ENCODE data around the gene SIGMAR1. TPM values are rescaled to one million over a fixed set of nuclear protein-coding genes. Genes with fewer than 3 reads are reported as not detected.

The SIGMAR1 gene
- total RNA-seq, 1 donor from 2014 or later: 64.6 TPM

- Mint-ChIP-seq H3K4me3 (ENCODE audit: low read depth) (no peak within 1 kb of the TSS), H3K4me1 (ENCODE audit: low read depth) (peaks cover 4% of the 10 kb centered on the region), H3K27me3 (no peaks in the 10 kb centered on the region), H3K9me3 (ENCODE audit: low read depth) (no peaks in the 10 kb centered on the region), H3K27ac (no peak within 1 kb of the TSS), H3K36me3 (ENCODE audit: insufficient read depth) (no peaks in the 10 kb centered on the region)
- no peak for TF ChIP-seq CTCF (IDR thresholded peaks at IDR 0.05; ENCODE audit: unreplicated experiment)
- no peak for DNase-seq (ENCODE audit: low spot score, unreplicated experiment)
Measured at GRCh38 chr9:34662526-34663302, 25.1 kb upstream of the SIGMAR1 start, which contains the start of gene CCL27. CCL27 (minus strand) TSS chr9:34662657; CDS start chr9:34662633, 24 bp downstream.

GRCh38 chr9:34659592-34660253 is 22.1 kb upstream of the SIGMAR1 start:
- no peak for DNase-seq (ENCODE audit: low spot score, unreplicated experiment)
- Mint-ChIP-seq H3K9me3 (ENCODE audit: low read depth) (no peaks in the 10 kb centered on the region), H3K27ac (no peak overlapping the region), H3K36me3 (ENCODE audit: insufficient read depth) (no peaks in the 10 kb centered on the region), H3K4me1 (ENCODE audit: low read depth) (peaks cover 2% of the 10 kb centered on the region), H3K27me3 (no peaks in the 10 kb centered on the region), H3K4me3 (ENCODE audit: low read depth) (no peak overlapping the region)
- TF ChIP-seq CTCF (IDR thresholded peaks at IDR 0.05; ENCODE audit: unreplicated experiment): no peak

GRCh38 chr9:34658461-34658860 is 20.9 kb upstream of the SIGMAR1 start:
- no peak for TF ChIP-seq CTCF (IDR thresholded peaks at IDR 0.05; ENCODE audit: unreplicated experiment)
- Mint-ChIP-seq H3K4me1 (ENCODE audit: low read depth) (peaks cover 6% of the 10 kb centered on the region), H3K9me3 (ENCODE audit: low read depth) (no peaks in the 10 kb centered on the region), H3K27ac (no peak overlapping the region), H3K36me3 (ENCODE audit: insufficient read depth) (no peaks in the 10 kb centered on the region), H3K27me3 (no peaks in the 10 kb centered on the region), H3K4me3 (ENCODE audit: low read depth) (no peak overlapping the region)
- DNase-seq (ENCODE audit: low spot score, unreplicated experiment): no peak

GRCh38 chr9:34656992-34657391 is 19.4 kb upstream of the SIGMAR1 start:
- Mint-ChIP-seq H3K9me3 (ENCODE audit: low read depth) (no peaks in the 10 kb centered on the region), H3K4me3 (ENCODE audit: low read depth) (no peak overlapping the region), H3K27me3 (no peaks in the 10 kb centered on the region), H3K36me3 (ENCODE audit: insufficient read depth) (no peaks in the 10 kb centered on the region), H3K4me1 (ENCODE audit: low read depth) (peaks cover 20% of the 10 kb centered on the region), H3K27ac (no peak overlapping the region)
- DNase-seq (ENCODE audit: low spot score, unreplicated experiment): no peak
- TF ChIP-seq CTCF (IDR thresholded peaks at IDR 0.05; ENCODE audit: unreplicated experiment): no peak

- Mint-ChIP-seq H3K9me3 (ENCODE audit: low read depth) (no peaks in the 10 kb centered on the region), H3K27me3 (no peaks in the 10 kb centered on the region), H3K27ac (no peak overlapping the region), H3K4me3 (ENCODE audit: low read depth) (no peak overlapping the region), H3K4me1 (ENCODE audit: low read depth) (peaks cover 27% of the 10 kb centered on the region), H3K36me3 (ENCODE audit: insufficient read depth) (no peaks in the 10 kb centered on the region)
- TF ChIP-seq CTCF (IDR thresholded peaks at IDR 0.05; ENCODE audit: unreplicated experiment): no peak
- no peak for DNase-seq (ENCODE audit: low spot score, unreplicated experiment)
Measured at GRCh38 chr9:34655394-34655793, 17.8 kb upstream of the SIGMAR1 start.

Data from progenitor cell of endocrine pancreas (in vitro differentiated cells).